Tibial nerve (tissue), 4 donors: ENCODE results near the gene LIPG. TPM values are rescaled to one million over a fixed set of nuclear protein-coding genes. Genes with fewer than 3 reads are reported as not detected.

ENCODE experiments used
- DNase-seq, 2 donors: peaks; one replicate each; pipeline ENCODE4 v3.0.0-alpha.2; 2019; ENCODE audit warnings: low spot score in 2 of 2
- H3K27ac ChIP-seq, 4 donors: fragments of 200-600 bp; sonication (generic) in 3 of 4; one replicate each; pipeline ENCODE4 v1.5.1; 2017 to 2019; ENCODE audit warnings: mild to moderate bottlenecking in 1 of 4
- H3K27me3 ChIP-seq, 2 donors: fragments of 200-600 bp; sonication (generic) in 1 of 2; one replicate each; pipeline versions ENCODE4 v1.5.1 to v1.6.0; 2017 to 2019
- H3K36me3 ChIP-seq, 3 donors: fragments of 200-600 bp; sonication (generic); one replicate each; pipeline ENCODE4 v1.5.1; 2018 to 2019
- H3K4me1 ChIP-seq, 4 donors: fragments of 200-600 bp; sonication (generic) in 3 of 4; one replicate each; pipeline ENCODE4 v1.5.1; 2017 to 2019
- H3K4me3 ChIP-seq, 4 donors: fragments of 200-600 bp; sonication (generic) in 3 of 4; one replicate each; pipeline ENCODE4 v1.5.1; 2017 to 2019; ENCODE audit warnings: mild to moderate bottlenecking in 1 of 4, moderate library complexity in 1 of 4
- H3K9me3 ChIP-seq, 4 donors: fragments of 200-600 bp; sonication (generic) in 3 of 4; one replicate each; pipeline ENCODE4 v1.5.1; 2017 to 2019
- CTCF ChIP-seq, 5 experiments: fragments of 200-600 bp in 3 of 5; fragments of 450-650 bp in 2 of 5; sonication (generic) in 3 of 5; IDR thresholded peaks; one replicate each; pipeline ENCODE4 v1.5.1; 2016 to 2019; ENCODE audit warnings: antibody characterized with exemption in 5 of 5, mild to moderate bottlenecking in 3 of 5, moderate library complexity in 2 of 5
- EP300 ChIP-seq, 2 donors: sonication (generic); formaldehyde crosslinking; IDR thresholded peaks; one replicate each; pipeline ENCODE4 v1.6.1; 2017; ENCODE audit warnings: antibody characterized with exemption in 2 of 2, mild to moderate bottlenecking in 1 of 2
- POLR2A ChIP-seq, 2 donors: fragments of 450-650 bp; IDR thresholded peaks; one replicate each; pipeline ENCODE4 v1.6.1; 2017; ENCODE audit warnings: antibody characterized with exemption in 2 of 2, mild to moderate bottlenecking in 2 of 2, moderate library complexity in 2 of 2
- WGBS, 2 donors: methylation state at CpG; one replicate each; pipeline ENCODE4 v1.1.5; 2018; 5-methylcytosine and 5-hydroxymethylcytosine counted together
- total RNA-seq, 4 donors: library from RNA; depleted of rRNA; stranded (reverse); fragments of >200 nt; gene quantifications; one replicate each; pipeline ENCODE4 v1.1.0, GENCODE V29; 2016

Gene LIPG
- total RNA-seq, 4 donors from 2014 or later: 0.39 to 0.44 TPM; not detected in 2

- no peak overlapping the region for H3K27ac ChIP-seq
- TF ChIP-seq EP300 (IDR thresholded peaks at IDR 0.05) (no peak), CTCF (IDR thresholded peaks at IDR 0.05) (no peak), POLR2A (IDR thresholded peaks at IDR 0.05) (no peak)
- H3K36me3 ChIP-seq: no peaks in the 10 kb centered on the region
- no peaks in the 10 kb centered on the region for H3K4me1 ChIP-seq
- DNase-seq: no peak
- H3K27me3 ChIP-seq: no peaks in the 10 kb centered on the region
- no peak overlapping the region for H3K4me3 ChIP-seq
- WGBS, 2 donors: 91 to 96% methylated on average over 4 of the region's 4 CpGs
- peaks cover 0 to 8% (median 0%) of the 10 kb centered on the region in 4 donors for H3K9me3 ChIP-seq
These were observed 39.4 kb downstream of the LIPG start for GRCh38 chr18:49601211-49601610.

GRCh38 chr18:49608366-49609255 lies 46.8 kb downstream of the LIPG start:
- DNase-seq: no peak
- TF ChIP-seq EP300 (IDR thresholded peaks at IDR 0.05) (no peak), POLR2A (IDR thresholded peaks at IDR 0.05) (no peak), CTCF (IDR thresholded peaks at IDR 0.05) (no peak)
- 81 to 88% methylated on average over 4 of the region's 4 CpGs for WGBS, 2 donors

GRCh38 chr18:49609256-49610021 lies 47.6 kb downstream of the LIPG start:
- H3K27ac ChIP-seq: no peak overlapping the region
- H3K9me3 ChIP-seq: peaks cover 0 to 8% (median 0%) of the 10 kb centered on the region in 4 donors
- WGBS, 2 donors: 84 to 88% methylated on average over 3 of the region's 3 CpGs
- no peaks in the 10 kb centered on the region for H3K27me3 ChIP-seq
- H3K36me3 ChIP-seq: no peaks in the 10 kb centered on the region
- TF ChIP-seq CTCF (IDR thresholded peaks at IDR 0.05) (no peak), POLR2A (IDR thresholded peaks at IDR 0.05) (no peak), EP300 (IDR thresholded peaks at IDR 0.05) (no peak)
- H3K4me3 ChIP-seq: no peak overlapping the region
- peaks cover 0 to 16% (median 4%) of the 10 kb centered on the region in 4 donors for H3K4me1 ChIP-seq
- no peak for DNase-seq

More at GRCh38 chr18:49608366-49609255, 46.8 kb downstream of the LIPG start:
- Histone ChIP-seq H3K9me3 (peaks cover 0 to 8% (median 0%) of the 10 kb centered on the region in 4 donors), H3K27me3 (no peaks in the 10 kb centered on the region), H3K4me3 (no peak overlapping the region), H3K36me3 (no peaks in the 10 kb centered on the region), H3K27ac (no peak overlapping the region), H3K4me1 (peaks cover 0 to 12% (median 4%) of the 10 kb centered on the region in 4 donors)

GRCh38 chr18:49610022-49610445 lies 48.2 kb downstream of the LIPG start:
- Histone ChIP-seq H3K36me3 (no peaks in the 10 kb centered on the region), H3K4me1 (peaks cover 0 to 16% (median 4%) of the 10 kb centered on the region in 4 donors), H3K4me3 (no peak overlapping the region), H3K9me3 (peaks cover 0 to 7% (median 0%) of the 10 kb centered on the region in 4 donors), H3K27me3 (no peaks in the 10 kb centered on the region), H3K27ac (no peak overlapping the region)
- no peak for DNase-seq
- TF ChIP-seq POLR2A (IDR thresholded peaks at IDR 0.05) (no peak), CTCF (IDR thresholded peaks at IDR 0.05) (no peak), EP300 (IDR thresholded peaks at IDR 0.05) (no peak)
- 91 to 97% methylated on average over 3 of the region's 3 CpGs for WGBS, 2 donors
